H4 (cell line): ENCODE data around the gene CKMT2. TPM values are rescaled to one million over a fixed set of nuclear protein-coding genes. Genes with fewer than 3 reads are reported as not detected.

Experiments
- DNase-seq: peaks from one replicate; pipeline ENCODE4 v3.0.0-alpha.2; 2015; ENCODE audit warnings: low spot score
- total RNA-seq: library from RNA; depleted of rRNA; stranded (reverse); fragments of >200 nt; shearing (Covaris generic); gene quantifications from 2 replicates; pipeline ENCODE4 v1.2.3, GENCODE V29; 2014; rRNA removed

The CKMT2 gene
- total RNA-seq, 1 experiment from 2014 or later: 0.48 TPM

GRCh38 chr5:81308836-81309235 is 75.7 kb downstream of the CKMT2 start:
- DNase-seq: no peak

DNA sequence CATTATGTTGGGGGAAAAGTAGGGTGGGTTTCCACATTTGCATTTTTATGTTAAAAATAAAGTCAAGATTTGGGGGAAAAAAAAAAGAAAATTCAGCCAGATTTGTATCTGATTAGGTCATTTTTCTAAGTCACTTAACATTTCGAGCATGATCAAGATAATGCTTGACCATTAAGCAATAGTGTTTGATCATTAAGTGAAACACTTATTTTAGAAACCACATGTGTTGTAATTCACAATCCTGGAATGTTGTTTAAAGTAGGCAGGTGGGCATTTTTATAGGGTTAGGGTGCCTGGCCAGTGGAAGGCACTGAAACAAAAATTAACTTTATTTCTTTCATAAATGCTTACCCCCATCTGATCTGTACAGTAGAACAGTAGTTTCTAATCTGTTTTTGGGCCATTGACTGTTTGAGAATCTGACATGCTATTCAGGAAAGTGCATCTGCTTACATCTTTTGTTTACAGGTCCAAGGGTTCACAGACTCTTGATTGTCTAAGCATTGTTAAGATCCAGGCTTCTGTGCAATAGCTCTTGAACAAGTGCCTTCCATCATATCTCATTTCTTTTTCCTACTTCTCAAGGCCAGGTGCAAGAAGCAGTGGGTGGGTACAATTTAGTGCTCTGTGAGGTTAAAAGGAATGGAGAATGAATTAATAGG is 77.4 kb downstream of the CKMT2 start:
- no peak for DNase-seq

- no peak for DNase-seq
Measured at GRCh38 chr5:81313278-81313677, 80.2 kb downstream of the CKMT2 start.

DNA sequence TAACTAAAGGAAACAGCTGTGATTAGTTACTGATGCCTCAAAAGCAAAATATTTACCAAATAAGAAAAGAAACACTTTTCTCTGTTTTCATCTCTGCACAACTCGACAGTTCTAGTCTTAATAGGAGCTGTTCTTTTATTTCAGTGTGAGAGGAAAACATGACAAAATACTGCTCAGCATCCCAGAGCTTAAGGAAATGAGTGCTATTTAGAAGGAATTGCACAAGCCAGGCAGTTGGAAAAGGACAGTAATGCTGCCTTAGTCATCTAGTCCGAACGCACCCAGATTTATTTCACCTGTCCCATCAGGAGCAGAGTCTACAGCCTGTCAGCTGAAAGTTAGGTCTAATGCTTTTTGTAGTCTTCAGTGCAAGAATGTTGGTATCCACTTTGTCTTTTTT is 80.6 kb downstream of the CKMT2 start:
- no peak for DNase-seq

DNA sequence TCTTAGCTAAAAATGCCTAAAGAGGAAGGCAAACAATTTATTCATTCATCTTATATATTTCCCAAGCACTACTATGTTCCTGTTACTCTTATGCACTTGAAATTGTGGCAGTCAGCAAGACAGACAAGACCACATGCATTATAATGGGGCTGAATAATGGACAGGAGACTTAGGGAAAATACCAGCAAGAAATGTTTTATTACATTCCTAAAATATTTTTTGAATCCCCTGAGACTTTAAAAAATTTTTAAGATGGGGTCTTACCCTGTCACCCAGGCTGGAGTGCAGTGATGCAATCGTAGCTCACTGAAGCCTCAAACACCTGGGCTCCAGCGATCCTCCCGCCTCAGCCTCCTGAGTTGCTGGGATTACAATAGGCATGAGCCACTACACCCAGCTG is 81.5 kb downstream of the CKMT2 start:
- no peak for DNase-seq

GRCh38 chr5:81315336-81315735 is 82.2 kb downstream of the CKMT2 start:
- no peak for DNase-seq

GRCh38 chr5:81315830-81316229 is 82.7 kb downstream of the CKMT2 start:
- no peak for DNase-seq

Other genes with a start within 250 kb of the CKMT2 start
- gene ZCCHC9, start 68.3 kb downstream of the CKMT2 start, total RNA-seq: 19.9 and 22.3 TPM in 2 replicates
- gene ACOT12, start 160.8 kb downstream of the CKMT2 start, total RNA-seq: not detected in 2 replicates